Measurements from ENCODE around the gene NIPAL3. TPM values are rescaled to one million over a fixed set of nuclear protein-coding genes. Genes with fewer than 3 reads are reported as not detected.

The NIPAL3 gene
- total RNA-seq (10 to 100 TPM; 31.3 to 33.2 TPM), polyA plus RNA-seq (55.5 TPM)

DNA sequence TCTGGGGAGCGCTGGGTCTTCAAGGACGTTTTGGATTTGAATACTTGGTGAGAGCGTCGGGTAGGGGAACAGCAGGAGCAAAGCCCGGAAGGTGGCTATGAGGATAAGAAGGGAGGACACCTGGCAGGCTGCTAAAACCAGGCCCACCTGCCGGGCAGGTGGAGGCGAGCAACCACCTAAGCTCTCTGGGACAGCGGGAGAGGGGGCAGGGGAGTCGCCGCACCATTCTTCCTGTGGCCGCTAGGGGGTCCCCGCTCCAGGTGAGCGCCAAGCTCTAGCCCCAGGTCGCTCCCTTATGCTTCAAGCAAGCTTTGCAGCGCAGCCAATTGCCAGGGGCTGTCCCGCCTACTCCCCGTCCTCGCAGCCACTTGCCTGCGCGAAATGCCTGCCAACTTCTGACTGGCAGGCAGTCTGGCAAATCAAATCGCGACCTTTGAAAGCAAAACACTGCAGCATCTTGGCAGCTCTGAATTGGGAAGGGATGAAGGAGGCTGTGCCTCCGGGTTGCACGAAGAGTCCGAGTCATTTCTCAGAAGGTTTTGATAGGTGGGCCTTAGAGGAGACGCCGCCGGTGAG is at the start of gene NIPAL3:
Gene NIPAL3, plus strand, starts transcription at position 469 of the 576 bp plus-strand sequence. CDS start 3,746 bp downstream, outside the sequence.
- H3K36me3 ChIP-seq (ENCODE audit: insufficient read depth, low read length), result no peaks in the 10 kb centered on the region
- H3K27ac ChIP-seq (ENCODE audit: low read depth, low read length), result peak within 1 kb of the TSS; percentile 27
- H3K4me3 Mint-ChIP-seq, result peak within 1 kb of the TSS; percentile 91 to 100 (median 97)
- H3K27me3 Mint-ChIP-seq, result no peaks in the 10 kb centered on the region
- no peaks in the 10 kb centered on the region for H3K9me3 ChIP-seq (ENCODE audit: low read length)
- H3K4me3 ChIP-seq (ENCODE audit: low read length), result peak within 1 kb of the TSS; percentile 73
- peaks cover 51 to 77% (median 75%) of the 10 kb centered on the region in 3 donors for H3K4me1 Mint-ChIP-seq
- H3K27me3 ChIP-seq (ENCODE audit: insufficient read depth, low read length, poor library complexity, severe bottlenecking), result no peaks in the 10 kb centered on the region
- peaks cover 52% of the 10 kb centered on the region for H3K4me1 ChIP-seq (ENCODE audit: insufficient read depth, low read length)
- DNase-seq, result peak; percentile 95 to 99 (median 96)
- ChIA-PET CTCF (interaction anchor here (0.6 to 6.3 kb wide), 43 partner anchors 9 to 233 kb away, joined by 3 to 76 read pairs (median 4); partner anchors contain the start of genes RCAN3 and SRRM1), POLR2A (interaction anchor here (0.6 to 3.5 kb wide), 7 partner anchors 23 to 817 kb away, joined by 3 to 43 read pairs (median 5); partner anchors contain the start of genes RCAN3, SRRM1 and SYF2)
- H3K9me3 Mint-ChIP-seq, result no peaks in the 10 kb centered on the region
- peaks cover 0 to 34% (median 0%) of the 10 kb centered on the region in 3 donors for H3K36me3 Mint-ChIP-seq
- H3K27ac Mint-ChIP-seq, result peak within 1 kb of the TSS; percentile 46 to 97 (median 92)

GRCh38 chr1:24366707-24367106 is 48.9 kb upstream of the NIPAL3 start:
- no peak overlapping the region for H3K4me3 ChIP-seq (ENCODE audit: low read length)
- ChIA-PET POLR2A (no interaction called here), CTCF (interaction anchor here (1.2 to 1.6 kb wide), 2 partner anchors 11 to 17 kb away, joined by 3 read pairs; no protein-coding TSS in a partner anchor)
- H3K9me3 ChIP-seq (ENCODE audit: low read length), result no peaks in the 10 kb centered on the region
- Mint-ChIP-seq H3K4me1 (no peaks in the 10 kb centered on the region), H3K27me3 (no peaks in the 10 kb centered on the region), H3K9me3 (no peaks in the 10 kb centered on the region), H3K27ac (no peak overlapping the region), H3K4me3 (no peak overlapping the region), H3K36me3 (peaks cover 0 to 9% (median 7%) of the 10 kb centered on the region in 3 donors)
- no peaks in the 10 kb centered on the region for H3K36me3 ChIP-seq (ENCODE audit: insufficient read depth, low read length)
- DNase-seq, result no peak
- H3K4me1 ChIP-seq (ENCODE audit: insufficient read depth, low read length), result no peaks in the 10 kb centered on the region
- no peaks in the 10 kb centered on the region for H3K27me3 ChIP-seq (ENCODE audit: insufficient read depth, low read length, poor library complexity, severe bottlenecking)
- H3K27ac ChIP-seq (ENCODE audit: low read depth, low read length), result no peak overlapping the region

GRCh38 chr1:24369199-24369598 is 46.4 kb upstream of the NIPAL3 start:
- Mint-ChIP-seq H3K4me3 (no peak overlapping the region), H3K9me3 (no peaks in the 10 kb centered on the region), H3K36me3 (peaks cover 0 to 9% (median 8%) of the 10 kb centered on the region in 3 donors), H3K27me3 (no peaks in the 10 kb centered on the region), H3K27ac (no peak overlapping the region), H3K4me1 (no peaks in the 10 kb centered on the region)
- Histone ChIP-seq H3K4me3 (ENCODE audit: low read length) (no peak overlapping the region), H3K9me3 (ENCODE audit: low read length) (no peaks in the 10 kb centered on the region), H3K4me1 (ENCODE audit: insufficient read depth, low read length) (no peaks in the 10 kb centered on the region), H3K36me3 (ENCODE audit: insufficient read depth, low read length) (no peaks in the 10 kb centered on the region), H3K27me3 (ENCODE audit: insufficient read depth, low read length, poor library complexity, severe bottlenecking) (no peaks in the 10 kb centered on the region), H3K27ac (ENCODE audit: low read depth, low read length) (no peak overlapping the region)
- CTCF ChIA-PET, result no interaction called here
- DNase-seq, result no peak
- POLR2A ChIA-PET, result no interaction called here

- no peak for DNase-seq
- Histone ChIP-seq H3K27me3 (ENCODE audit: insufficient read depth, low read length, poor library complexity, severe bottlenecking) (no peaks in the 10 kb centered on the region), H3K27ac (ENCODE audit: low read depth, low read length) (no peak overlapping the region), H3K4me3 (ENCODE audit: low read length) (no peak overlapping the region), H3K36me3 (ENCODE audit: insufficient read depth, low read length) (no peaks in the 10 kb centered on the region), H3K9me3 (ENCODE audit: low read length) (no peaks in the 10 kb centered on the region), H3K4me1 (ENCODE audit: insufficient read depth, low read length) (no peaks in the 10 kb centered on the region)
- Mint-ChIP-seq H3K4me3 (no peak overlapping the region), H3K9me3 (no peaks in the 10 kb centered on the region), H3K27me3 (no peaks in the 10 kb centered on the region), H3K36me3 (peaks cover 0 to 9% (median 8%) of the 10 kb centered on the region in 3 donors), H3K27ac (no peak overlapping the region), H3K4me1 (no peaks in the 10 kb centered on the region)
- POLR2A ChIA-PET, result no interaction called here
- CTCF ChIA-PET, result no interaction called here
These were observed 45.8 kb upstream of the NIPAL3 start for GRCh38 chr1:24369801-24370200.

GRCh38 chr1:24373044-24373443 is 42.6 kb upstream of the NIPAL3 start:
- Mint-ChIP-seq H3K4me1 (no peaks in the 10 kb centered on the region), H3K36me3 (peaks cover 0 to 16% (median 10%) of the 10 kb centered on the region in 3 donors), H3K27me3 (no peaks in the 10 kb centered on the region), H3K27ac (no peak overlapping the region), H3K4me3 (no peak overlapping the region), H3K9me3 (no peaks in the 10 kb centered on the region)
- no peak overlapping the region for H3K27ac ChIP-seq (ENCODE audit: low read depth, low read length)
- H3K36me3 ChIP-seq (ENCODE audit: insufficient read depth, low read length), result no peaks in the 10 kb centered on the region
- no peaks in the 10 kb centered on the region for H3K9me3 ChIP-seq (ENCODE audit: low read length)
- H3K27me3 ChIP-seq (ENCODE audit: insufficient read depth, low read length, poor library complexity, severe bottlenecking), result no peaks in the 10 kb centered on the region
- no peaks in the 10 kb centered on the region for H3K4me1 ChIP-seq (ENCODE audit: insufficient read depth, low read length)
- H3K4me3 ChIP-seq (ENCODE audit: low read length), result no peak overlapping the region
- POLR2A ChIA-PET, result no interaction called here
- CTCF ChIA-PET, result interaction anchor here (0.8 to 1.6 kb wide), 2 partner anchors 10 to 173 kb away, joined by 3 read pairs; no protein-coding TSS in a partner anchor
- DNase-seq, result no peak

GRCh38 chr1:24373710-24374109 is 41.9 kb upstream of the NIPAL3 start:
- Mint-ChIP-seq H3K4me3 (no peak overlapping the region), H3K27me3 (no peaks in the 10 kb centered on the region), H3K9me3 (no peaks in the 10 kb centered on the region), H3K4me1 (no peaks in the 10 kb centered on the region), H3K36me3 (peaks cover 0 to 17% (median 10%) of the 10 kb centered on the region in 3 donors), H3K27ac (peak overlapping the region in 1 of 8 donors; percentile 21)
- no peak overlapping the region for H3K4me3 ChIP-seq (ENCODE audit: low read length)
- no peaks in the 10 kb centered on the region for H3K36me3 ChIP-seq (ENCODE audit: insufficient read depth, low read length)
- no peaks in the 10 kb centered on the region for H3K9me3 ChIP-seq (ENCODE audit: low read length)
- no peak for DNase-seq
- H3K4me1 ChIP-seq (ENCODE audit: insufficient read depth, low read length), result no peaks in the 10 kb centered on the region
- CTCF ChIA-PET, result interaction anchor here (0.8 to 1.6 kb wide), 2 partner anchors 11 to 173 kb away, joined by 3 read pairs; no protein-coding TSS in a partner anchor
- no peak overlapping the region for H3K27ac ChIP-seq (ENCODE audit: low read depth, low read length)
- H3K27me3 ChIP-seq (ENCODE audit: insufficient read depth, low read length, poor library complexity, severe bottlenecking), result no peaks in the 10 kb centered on the region
- POLR2A ChIA-PET, result no interaction called here

DNA sequence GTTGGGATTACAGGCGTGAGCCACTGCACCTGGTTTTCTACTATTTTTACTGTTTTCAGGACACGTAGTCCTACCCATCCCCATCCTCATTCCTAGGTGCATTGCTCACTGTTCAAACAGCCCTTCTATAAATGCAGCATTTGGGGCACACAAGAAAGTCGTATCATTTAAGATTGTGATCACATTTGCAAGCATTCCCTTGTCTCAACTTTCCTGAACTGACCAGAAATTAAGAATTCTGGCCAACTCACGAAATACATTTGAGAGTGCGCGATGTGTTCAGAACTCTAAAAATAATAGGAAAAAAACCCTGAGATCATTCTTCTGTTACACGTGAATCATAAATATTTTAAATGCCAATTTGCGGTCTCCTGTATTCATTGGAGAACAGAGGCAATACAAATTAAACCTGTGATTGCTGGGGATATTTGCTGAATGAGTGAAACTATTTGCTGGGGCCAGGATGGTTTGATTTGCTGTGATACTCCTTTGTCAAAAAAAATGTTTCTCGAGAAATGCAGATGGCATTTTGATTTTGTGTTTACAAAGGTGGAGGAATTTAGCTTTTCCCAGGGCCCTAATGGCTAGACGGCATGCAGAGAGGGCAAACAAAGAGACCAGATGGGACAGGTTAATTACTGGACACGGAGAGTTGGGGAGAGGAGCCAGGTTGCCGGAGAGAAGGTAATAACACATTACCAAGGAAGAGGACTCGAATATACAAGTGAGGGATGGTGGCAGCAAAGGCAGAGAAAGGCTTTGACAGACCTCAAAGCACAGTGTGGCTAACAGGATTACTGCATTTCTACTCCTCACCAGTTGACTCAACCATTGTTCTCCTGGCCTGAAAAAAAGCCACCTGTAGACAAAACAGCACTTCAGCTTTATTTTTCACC is 40.5 kb upstream of the NIPAL3 start:
- Histone ChIP-seq H3K4me3 (ENCODE audit: low read length) (no peak overlapping the region), H3K9me3 (ENCODE audit: low read length) (no peaks in the 10 kb centered on the region), H3K27me3 (ENCODE audit: insufficient read depth, low read length, poor library complexity, severe bottlenecking) (no peaks in the 10 kb centered on the region), H3K27ac (ENCODE audit: low read depth, low read length) (no peak overlapping the region), H3K4me1 (ENCODE audit: insufficient read depth, low read length) (no peaks in the 10 kb centered on the region), H3K36me3 (ENCODE audit: insufficient read depth, low read length) (peaks cover 4% of the 10 kb centered on the region)
- DNase-seq, result no peak
- Mint-ChIP-seq H3K4me3 (no peak overlapping the region), H3K27me3 (no peaks in the 10 kb centered on the region), H3K36me3 (peaks cover 0 to 23% (median 8%) of the 10 kb centered on the region in 3 donors), H3K27ac (no peak overlapping the region), H3K9me3 (no peaks in the 10 kb centered on the region), H3K4me1 (no peaks in the 10 kb centered on the region)
- ChIA-PET POLR2A (no interaction called here), CTCF (interaction anchor here (0.6 kb wide), 1 partner anchor 40 kb away, joined by 3 read pairs; no protein-coding TSS in a partner anchor)

Data from CD8-positive, alpha-beta memory T cell (primary cell).